GM21825 (cell line): Measurements from ENCODE around the gene CD1C.
"Not testable (repeated sequence)": the region's sequence is repeated elsewhere in the genome, so short reads cannot be mapped to it uniquely, and the experiment has no call there.

Experiments used
- ATAC-seq: cut with Tn5 transposase; IDR thresholded peaks from one replicate; pipeline ENCODE4 v1.9.1; 2021; ENCODE audit warnings: mild to moderate bottlenecking, moderate library complexity; ENCODE audit not compliant: unreplicated experiment

CD1C gene

DNA sequence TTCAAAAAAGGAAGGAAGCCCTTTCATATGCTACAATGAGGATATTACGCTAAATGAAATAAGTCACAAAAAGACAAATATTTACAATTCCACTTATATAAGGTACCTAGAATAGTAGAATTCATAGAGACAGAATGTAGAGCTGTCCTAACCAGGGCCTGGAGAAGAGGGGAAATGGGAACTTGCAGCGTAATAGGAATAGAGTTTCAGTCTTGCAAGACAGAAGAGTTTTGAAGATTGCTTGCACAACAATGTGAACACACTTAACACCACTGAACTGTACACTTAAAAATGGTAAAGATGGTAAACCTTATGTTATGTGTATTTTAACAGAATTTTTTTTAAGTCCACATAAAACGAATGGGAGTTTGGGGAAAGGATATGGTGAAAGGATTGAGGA, 38.7 kb downstream of the CD1C start:
- no peak for ATAC-seq

DNA sequence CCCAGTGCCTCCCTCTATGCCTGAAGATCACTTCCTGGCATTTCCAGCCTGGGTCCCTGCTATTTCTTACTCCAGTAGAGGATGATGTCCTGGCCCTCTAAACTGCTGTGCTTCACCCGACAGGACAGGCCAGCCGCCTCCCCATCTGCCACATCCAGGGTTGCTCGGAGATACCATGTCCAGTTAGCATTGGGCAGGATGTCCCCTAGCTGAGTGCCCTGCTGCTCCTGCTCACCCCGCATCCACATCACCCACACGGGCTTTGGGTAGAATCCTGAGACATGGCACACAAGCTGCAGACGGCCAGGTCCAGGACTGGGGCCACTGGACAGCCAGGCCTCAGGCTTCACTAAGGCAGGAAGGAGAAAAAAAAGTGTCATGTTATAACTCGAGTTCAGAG, 39.6 kb downstream of the CD1C start:
- ATAC-seq = no peak

GRCh38 chr1:158329733-158330132, 40.0 kb downstream of the CD1C start:
- ATAC-seq = no peak

DNA sequence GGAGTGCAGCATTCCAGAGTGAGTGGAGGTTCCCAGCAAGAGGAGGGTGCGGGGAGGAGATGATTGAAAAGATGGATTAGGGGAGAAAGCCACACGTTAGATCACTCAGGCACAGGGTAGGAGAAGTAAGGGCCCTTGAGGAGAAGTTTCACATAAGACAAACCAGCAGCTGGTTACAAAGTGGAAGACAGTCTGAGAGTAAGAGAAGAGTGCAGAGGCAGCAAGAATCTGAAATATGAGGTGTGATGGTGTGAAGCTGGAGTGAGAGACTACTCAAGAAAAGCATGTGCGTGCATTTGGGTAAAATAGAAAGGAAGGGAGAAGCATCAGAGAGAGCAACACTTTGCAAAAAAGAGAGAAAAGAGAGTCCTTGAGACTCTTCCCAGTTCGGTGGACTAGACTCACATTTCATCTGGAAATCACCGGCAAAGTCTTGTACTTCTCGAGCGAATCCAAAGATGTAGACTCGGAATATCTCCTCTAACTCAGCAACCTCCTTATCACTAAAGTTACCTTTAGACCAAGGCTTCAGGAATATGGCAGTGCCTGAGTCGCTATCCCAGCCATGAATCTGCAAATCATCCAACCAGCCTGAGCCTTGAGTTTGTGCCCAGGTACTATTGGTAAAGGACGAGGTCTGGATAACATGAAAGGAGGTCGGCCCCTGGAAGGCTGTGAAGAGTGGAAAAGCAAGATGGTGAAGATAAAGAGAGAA, 40.8 kb downstream of the CD1C start:
- no peak for ATAC-seq

- ATAC-seq = no peak
Observed at GRCh38 chr1:158331106-158331425, 41.3 kb downstream of the CD1C start.

- no peak for ATAC-seq
Observed at GRCh38 chr1:158331481-158332150, 41.9 kb downstream of the CD1C start, which contains the start of gene CD1B. Gene CD1B, minus strand, starts transcription at chr1:158331531. Its CDS starts 108 bp downstream, at chr1:158331423.

GRCh38 chr1:158333405-158334155, 43.9 kb downstream of the CD1C start:
- no peak for ATAC-seq

DNA sequence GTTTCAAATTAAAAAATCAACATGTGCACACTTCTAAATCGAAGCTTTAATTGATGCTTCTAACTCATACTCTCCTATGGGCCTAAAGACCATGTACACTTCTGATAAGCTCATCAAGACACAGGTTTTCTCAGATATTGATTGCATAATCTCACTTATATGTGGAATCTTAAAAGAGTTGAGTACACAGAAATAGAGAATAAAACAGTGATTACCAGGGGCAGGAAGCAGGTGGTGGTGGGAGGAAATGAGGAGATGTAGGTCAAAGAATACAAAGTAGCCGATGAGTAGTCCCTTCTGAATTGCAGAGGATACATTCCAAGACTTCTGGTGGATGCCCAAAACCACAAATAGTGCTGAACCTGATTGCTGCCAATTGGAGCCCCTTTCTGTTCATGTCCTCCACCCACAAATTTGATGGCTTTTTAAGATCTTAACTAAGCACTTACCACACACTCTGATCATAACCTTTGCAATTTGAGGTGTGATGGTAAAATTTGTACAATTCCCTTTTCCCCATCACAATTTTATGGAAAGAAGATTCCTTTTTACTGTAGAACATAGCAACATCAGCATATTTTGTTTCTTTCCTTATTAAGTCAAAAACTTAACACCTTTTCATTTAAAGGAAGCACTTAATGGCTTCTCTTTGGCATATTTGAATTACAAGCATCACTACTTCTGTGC, 44.9 kb downstream of the CD1C start:
- no peak for ATAC-seq

DNA sequence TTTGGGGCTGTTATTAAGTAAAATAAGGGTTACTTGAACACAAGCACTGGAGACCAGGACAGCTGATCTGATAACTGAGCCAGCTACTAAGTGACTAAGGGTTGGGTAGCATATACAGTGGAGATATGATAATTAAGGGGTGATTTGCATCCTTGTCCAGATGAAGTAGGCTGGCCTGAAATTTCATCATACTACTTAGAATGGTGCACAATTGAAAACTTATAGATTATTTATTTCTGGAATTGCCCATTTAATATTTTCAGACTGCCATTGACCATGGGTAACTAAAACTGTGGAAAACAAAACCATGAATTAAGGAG, 45.5 kb downstream of the CD1C start:
- no peak for ATAC-seq

DNA sequence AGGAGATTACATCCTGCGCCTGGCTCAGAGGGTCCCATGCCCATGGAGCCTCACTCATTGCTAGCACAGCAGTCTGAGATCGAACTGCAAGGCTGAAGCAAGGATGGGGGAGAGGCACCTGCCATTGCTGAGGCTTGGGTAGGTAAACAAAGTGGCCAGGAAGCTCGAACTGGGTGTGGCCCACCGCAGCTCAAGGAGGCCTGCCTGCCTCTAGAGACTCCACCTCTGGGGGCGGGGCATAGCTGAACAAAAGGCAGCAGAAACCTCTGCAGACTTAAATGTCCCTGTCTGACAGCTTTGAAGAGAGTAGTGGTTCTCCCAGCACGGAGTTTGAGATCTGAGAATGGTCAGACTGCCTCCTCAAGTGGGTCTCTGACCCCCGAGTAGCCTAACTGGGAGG, 46.7 kb downstream of the CD1C start:
- ATAC-seq = not testable (repeated sequence)
